ENCODE data around the gene CTNNA2.

CTNNA2 gene

DNA sequence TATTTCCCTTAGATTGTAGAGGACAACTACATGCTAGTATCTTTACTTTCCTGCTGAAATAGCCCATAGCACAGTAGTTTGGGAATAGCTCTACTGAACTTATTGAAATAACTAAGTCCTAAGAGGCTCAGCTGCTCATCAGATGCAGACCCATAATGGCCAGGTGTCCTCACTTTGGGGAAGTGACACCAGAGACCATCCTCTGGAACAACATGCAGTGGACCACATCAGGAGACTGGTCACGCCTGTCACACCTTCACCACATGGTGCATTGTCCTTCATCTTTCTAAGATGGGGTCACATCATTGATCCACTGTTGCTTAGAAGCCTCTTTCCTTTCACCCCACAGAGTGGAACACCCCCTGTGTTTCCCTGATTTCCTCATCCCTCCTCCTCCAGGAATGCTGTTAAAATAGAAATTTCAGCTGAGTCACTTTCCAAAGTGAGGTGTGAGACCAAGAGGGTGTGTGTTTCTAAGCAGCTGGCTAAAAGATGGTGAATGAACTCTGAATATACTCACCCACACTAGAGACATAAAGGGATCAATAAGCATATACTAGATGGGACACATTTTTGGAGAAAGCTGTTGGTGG is 1006.9 kb downstream of the CTNNA2 start:
- no peak for DNase-seq

DNA sequence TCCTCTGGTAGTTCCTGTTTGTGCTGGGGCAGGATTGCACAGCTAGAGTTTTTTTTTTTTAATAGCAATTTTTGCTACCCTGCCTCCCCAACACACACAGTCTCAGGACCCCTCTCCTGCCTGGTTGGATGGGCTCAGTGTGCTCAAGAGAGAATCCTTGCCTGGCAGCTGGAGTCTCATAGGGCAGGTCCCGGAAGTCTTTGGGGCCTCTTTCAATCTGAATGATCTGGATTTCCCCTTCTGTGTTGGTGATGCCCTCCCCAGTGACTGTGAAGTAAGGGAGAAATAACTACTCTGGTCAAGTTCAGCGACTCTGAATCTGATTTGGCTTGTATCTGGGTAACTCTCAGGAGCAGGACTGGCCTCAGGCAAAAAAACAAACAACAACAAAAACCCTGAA is 1012.3 kb downstream of the CTNNA2 start:
- DNase-seq = no peak

DNA sequence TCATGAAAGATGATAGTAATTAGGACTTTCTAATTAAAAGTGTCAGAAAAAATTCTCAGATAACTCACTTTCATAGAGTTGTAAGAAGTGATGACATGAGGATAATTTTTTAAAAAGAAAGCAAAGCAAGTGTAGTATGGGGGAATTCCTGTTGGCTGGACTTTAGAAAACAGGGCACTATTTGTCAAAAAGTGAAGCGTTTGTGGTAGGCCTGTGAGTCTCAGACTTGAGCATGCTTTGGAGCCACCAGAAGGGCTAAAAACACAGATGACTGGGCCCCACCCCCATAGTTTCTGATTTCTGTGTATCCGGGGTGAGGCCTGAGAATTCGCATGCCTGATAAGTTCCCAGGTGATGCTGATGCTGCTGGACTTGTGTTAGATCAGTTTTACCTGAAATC is 1014.3 kb downstream of the CTNNA2 start:
- no peak for DNase-seq

DNA sequence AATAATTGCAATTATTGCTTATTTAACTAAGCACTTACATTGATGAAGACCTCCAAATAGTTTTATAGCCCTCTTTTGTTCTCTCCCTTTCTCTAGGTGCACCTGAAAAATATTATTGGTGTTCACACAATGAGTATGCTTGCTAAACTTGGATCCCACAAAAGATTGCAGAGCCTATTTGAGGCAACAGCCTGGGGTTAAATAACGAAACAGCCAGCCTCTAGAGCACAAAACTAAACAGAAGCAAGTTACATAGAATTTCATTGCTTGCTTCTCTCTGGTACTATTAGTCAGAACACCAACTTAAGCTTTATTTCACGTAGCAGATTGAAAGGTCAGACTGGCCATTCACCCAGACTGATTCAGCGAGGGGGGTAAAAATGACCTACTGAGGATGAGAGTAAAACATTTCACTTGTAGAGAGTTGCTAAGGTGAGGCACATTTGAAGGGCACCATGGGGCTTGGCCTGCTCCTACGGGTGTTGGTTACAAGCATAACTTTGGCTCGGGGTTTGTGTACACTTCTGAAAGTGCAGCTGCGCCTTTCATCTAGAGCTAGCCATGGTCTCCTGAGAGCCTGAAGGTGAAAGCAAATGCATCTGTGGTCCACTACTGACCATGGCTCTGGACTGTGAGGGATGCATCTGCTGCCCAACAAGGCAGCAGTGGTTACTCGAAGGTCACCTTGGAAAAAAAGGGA is 1016.8 kb downstream of the CTNNA2 start:
- DNase-seq = no peak

DNA sequence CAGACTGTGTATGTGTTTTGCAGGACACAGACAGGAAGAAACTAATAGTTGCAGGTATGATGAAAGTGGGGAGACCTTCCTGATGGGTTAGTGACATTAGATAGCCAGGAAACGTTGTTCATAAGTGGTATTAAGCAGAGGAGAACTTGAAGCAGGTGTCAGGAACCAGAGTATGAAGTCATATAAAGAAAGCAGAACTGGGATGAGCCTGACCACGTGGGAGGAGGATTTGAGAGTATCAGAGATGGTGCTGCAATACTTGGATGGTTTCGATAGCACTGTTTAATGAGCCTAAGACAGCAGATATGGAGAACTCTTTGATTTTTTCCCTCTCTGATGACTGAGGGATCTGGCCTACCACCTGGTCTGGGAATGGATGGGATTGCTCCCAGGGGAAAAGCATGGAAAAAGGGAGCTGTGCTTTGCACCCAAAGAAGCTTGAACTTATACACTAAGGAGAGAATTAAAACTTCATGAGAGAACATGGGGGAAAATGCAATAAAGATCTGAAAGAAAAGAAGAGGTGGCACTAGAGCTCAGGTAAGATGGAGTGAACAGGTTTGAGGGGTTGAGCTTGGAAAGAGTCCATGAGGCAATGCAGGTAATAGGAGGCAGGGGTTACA is 1017.7 kb downstream of the CTNNA2 start:
- no peak for DNase-seq

DNA sequence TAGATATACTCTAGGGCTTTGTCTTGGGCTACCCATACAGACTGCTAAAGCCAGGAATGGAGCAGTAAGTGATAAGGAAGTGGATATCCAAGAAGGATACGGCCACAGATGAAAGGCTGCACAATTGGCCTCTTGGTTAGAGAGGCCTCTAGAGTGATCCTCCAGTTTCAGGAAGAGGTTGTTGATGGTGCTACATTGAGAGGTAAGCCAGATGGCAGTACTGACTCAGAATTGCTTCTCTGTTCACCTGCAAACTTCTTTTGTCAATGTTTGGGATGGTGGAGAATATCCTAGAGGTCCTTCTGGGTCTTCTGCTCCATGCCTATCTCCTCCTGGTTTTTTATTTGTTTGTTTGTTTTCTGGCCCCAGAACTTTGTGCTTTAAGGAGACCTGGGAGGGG is 1018.5 kb downstream of the CTNNA2 start:
- no peak for DNase-seq

DNA sequence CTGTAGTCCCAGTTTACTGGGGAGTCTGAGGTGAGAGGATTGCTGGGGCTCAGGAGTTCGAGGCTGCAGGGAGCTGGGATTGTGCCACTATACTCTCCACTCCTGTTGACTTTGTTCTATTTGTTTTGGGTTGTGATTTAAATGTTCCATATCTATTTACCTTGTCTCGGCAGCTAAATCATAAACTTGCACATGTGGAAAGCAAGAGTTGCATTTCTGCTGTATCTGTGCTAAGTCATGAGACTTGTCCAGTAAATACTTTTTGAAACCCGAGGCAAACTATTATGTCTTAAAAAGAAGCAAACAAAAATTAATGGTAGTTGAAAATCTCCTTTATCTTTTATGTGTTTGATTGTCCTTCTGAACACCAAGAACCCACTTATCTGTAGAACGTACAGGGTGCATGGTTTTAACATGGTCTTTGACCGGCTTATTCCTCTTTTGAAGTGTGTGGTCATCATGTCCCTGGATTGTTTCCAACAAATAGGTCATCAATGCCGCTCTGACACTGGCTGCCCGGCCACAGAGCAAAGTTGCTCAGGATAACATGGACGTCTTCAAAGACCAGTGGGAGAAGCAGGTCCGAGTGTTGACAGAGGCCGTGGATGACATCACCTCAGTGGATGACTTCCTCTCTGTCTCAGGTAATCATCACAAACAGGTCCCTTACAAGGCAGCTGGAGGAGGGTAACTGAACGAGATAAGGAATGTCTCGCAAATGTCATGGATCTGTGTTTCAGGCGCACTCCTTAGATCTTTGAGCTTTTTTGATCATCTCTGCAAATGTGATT is 1032.8 kb downstream of the CTNNA2 start:
- DNase-seq = no peak

DNA sequence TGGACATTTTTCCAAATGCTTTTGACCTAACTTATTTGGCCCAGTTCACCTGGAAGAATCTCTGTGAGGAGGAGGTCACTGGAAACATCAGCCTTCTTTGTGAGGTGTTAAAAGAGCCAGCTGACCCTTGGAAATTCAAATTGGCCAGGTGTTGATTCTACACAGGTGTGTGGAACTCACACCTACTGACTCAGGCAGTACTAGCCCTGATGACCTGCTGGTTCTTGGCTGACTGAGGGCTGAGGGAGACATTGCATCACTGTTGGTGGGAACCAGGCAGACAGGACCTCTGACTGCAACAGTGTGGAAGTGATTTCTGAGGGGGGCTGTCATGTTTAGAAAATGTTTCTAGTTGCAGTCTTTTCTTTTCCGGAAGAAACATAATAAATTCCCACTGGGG is 1033.9 kb downstream of the CTNNA2 start:
- DNase-seq = no peak

DNA sequence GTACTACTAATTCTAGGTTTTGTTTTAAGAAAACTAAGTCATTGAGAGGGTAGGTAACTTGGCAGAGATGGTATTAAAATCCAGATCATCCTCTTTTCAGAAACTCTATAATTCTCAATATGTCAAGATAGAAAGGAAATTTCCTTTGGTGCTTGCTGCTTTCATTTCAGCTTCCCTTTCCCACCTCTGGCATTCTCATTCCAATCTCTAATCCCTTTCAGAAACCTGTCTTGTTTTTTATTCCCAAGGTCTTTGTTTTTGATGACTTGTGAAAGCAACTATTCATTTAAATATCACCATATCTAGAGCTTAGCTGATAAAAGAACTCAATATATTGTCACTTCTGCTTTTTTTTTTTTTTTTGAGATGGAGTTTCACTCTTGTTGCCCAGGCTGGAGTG is 1034.5 kb downstream of the CTNNA2 start:
- no peak for DNase-seq

DNA sequence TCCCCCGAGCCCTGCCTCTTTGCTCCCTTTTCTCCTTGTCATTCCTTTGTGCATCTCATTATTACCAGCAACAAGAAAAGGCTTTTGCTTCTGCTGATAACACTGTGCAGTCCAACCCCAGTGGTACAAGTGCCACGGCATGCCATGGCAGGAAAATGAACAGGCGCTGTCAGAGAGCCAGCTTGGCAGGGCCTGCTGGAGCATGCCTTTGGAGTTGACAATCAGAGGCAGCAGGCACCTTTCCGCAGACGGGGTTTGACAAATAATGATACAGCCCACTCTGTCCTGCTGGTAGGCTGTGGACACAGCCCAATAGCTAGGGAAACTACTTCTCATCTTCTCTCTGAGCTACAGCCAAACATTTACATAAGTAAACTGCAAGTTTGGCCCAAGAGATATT is 1035.6 kb downstream of the CTNNA2 start:
- peak; percentile 54 to 78 for DNase-seq

DNA sequence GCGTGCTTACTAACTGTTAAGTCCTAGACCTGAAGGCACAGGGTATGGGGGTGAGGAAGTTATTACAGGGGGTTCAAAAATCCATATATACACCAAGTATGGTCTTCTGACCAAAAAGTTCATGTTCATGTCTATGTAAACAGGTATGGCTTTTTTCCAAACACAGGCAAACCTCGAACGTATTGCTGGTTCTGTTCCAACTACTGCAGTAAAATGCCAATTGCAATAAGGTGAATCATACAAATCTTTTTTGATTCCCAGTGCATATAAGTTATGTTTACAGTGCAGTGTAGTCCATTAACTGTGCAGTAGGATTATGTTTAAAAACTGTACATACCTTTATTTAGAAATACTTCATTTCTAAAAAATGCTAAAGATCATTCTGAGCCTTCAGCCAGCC is 1037.0 kb downstream of the CTNNA2 start:
- DNase-seq = no peak

DNA sequence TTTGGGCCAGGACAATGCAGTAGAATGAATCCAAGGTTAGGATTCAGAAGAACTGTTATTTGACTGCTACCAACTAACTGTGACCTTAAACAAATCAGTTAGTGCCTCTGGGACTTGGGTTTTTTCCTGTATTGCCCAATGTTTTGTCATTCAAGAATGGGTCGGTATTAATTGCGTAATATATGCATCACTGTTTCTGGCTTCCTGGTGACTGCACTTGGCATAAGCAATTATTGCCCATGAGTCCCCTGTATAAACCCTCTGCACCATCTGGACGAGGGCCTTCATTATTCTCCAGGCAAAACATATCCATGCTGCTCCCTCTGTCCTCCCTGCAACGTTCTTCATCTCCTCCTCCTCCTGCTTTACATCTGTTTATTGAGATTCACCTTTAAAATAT is 1047.5 kb downstream of the CTNNA2 start:
- DNase-seq = peak in 1 of 2 experiments; percentile 30

DNA sequence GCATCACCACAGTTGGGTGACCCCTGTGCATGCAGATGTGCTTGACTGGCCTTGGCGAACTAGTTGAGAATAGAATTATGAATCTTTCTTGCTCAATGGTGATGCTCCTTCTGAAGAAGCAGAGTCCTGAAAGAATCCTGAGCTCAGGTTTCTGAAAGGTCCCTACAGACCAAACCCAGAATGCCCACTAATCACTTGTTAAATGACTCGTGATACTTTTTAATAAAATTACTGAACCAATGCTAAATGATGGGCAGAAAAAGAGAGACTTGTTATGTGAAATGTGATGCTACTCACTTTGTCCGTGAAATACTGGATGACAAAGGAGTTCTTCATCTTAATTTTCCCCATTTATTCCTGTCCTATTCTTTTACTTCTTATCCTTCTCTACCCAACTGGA is 1055.2 kb downstream of the CTNNA2 start:
- no peak for DNase-seq

DNA sequence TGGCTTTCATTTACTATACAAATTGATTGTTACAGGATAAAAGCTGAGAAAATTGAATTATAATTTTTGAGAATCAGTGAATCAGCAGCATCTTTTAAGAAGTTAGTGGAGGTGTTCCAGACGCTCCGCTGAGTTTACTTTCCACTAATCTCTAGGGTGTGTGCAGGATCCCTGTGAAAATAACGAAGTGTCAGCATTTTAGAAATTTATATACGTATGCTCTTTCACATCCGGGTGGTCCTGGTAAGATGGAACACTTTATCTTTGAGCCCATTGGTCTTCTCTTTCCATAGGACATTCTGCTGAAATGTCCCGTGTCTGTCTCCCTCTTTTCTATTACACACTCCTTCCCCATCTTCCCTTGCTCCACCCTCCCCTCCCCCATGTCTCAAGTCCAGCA is 1060.3 kb downstream of the CTNNA2 start:
- no peak for DNase-seq

DNA sequence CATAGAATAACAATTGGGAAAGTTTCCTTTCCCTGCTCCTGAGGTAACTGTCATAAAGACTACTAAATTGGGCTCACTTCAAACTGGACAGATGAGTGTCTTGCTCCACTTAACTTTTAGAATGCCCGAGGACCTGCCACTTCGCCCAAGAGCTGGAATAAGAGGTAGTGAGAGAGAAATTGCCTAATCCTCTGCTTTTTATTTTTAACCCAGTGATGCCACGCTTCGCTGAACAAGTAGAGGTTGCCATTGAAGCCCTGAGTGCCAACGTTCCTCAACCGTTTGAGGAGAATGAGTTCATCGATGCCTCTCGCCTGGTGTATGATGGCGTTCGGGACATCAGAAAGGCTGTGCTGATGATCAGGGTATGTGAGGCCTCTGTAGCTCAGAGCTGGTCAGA is 1061.1 kb downstream of the CTNNA2 start:
- DNase-seq = no peak

DNA sequence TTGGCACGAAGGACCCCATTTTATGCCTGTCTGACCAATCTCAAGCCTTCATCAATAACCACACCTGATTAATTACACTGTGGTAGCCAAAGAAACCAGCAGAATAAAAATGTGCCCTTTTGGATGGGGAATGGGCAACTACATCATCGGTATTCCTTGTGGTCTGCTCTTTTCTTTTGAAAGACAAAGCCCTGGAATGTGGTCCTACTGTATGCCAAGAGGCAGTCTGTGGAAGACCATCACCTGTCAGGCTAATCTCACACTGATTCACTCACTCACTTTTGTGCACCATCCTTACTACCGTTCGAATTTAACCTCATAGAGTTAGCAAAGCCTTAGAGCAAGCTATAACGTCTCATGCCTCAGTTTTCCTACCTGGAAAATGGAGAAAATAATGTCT is 1066.9 kb downstream of the CTNNA2 start:
- DNase-seq = no peak

DNA sequence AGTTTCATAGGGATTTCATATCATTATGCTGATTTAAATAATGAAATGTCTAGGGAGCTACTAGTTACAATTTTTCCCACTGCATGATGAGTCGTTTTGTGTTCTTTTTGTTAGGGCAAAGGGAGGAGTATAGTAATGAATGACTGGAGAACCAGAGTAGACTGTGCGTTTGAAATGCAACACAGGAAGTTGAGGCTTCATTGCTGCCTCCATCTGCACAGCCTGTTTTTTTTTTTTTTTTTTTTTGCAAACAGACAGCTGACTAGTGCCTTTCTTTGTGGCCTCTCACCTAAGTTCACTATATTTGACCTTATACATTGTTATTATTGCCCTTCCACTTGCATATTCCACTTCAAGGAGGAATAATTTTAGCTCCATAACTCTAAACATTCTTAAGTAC is 1078.4 kb downstream of the CTNNA2 start:
- no peak for DNase-seq

DNA sequence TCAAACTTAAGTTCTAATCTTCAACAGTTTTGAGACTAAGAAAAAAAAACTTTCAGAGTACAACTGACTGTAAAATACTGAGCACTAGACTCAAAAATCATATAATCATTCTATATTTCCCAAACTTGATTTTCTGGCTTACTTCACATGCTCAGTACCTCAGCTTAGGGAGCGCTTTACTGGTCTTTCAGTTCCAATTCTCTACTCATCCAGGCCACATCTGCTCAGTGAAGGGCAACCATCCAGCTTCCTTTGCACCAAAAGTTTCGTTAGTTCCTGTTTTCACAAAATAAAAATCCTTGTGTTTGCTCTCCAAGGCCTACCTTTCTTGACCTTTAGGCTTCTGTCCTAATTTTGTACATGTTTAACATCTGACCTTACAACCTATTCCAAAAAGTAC is 1079.3 kb downstream of the CTNNA2 start:
- DNase-seq = no peak

DNA sequence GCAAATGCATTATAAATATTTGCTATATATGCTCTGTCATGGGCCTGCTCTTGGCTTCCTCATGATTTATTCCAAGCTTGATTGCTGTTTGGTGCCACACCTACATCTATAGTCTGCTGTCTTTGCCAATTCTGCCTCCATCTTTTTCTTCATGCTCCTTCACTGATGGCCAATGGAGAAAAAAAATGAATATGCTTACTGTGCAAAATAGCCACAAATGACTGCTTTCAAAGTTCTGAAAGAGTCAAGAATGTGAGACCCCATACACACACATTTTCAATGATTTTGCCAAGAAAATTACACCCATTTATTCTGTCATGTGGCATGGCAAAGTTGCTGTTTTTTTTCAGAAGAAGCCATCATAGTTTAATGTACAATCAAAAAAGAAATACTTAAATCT is 1097.3 kb downstream of the CTNNA2 start:
- DNase-seq = no peak

DNA sequence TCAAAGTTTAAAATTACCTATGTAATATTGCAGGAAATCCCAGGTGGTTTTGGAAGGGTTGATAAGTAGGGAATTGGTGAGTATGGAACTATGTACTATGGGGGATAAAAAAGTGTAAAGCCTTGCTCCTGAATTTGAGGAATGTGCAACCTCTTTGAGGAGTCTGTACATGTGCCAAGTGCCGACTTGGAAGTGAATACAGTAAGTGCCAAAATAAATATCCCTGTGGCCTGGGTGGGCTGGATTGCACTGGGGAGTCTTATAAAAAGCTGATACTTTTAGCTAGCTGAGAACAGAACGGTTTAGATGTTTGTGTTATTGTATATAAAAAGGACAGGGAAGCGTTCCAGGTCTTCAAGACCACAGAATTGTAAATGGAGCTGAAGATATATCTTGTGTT is 1108.8 kb downstream of the CTNNA2 start:
- DNase-seq = no peak

DNA sequence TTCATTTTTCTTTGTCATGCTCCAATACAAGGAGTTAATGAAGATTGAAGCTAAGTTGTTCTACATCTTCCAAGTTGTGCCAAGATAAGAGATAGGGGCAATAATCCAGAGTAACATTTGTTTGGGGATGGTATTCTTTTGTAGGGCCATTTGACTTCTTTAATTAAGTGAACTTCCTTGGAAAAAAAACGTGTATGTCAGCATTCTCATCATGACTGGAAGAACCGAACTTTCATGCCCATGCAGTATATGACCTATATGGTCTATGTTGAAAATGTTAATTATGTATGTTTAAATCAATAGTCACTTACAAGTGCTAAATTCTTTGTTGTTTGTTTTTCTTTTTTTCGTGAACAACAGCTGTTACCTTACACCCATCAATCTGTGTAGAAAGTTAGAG is 1111.2 kb downstream of the CTNNA2 start:
- DNase-seq = no peak

DNA sequence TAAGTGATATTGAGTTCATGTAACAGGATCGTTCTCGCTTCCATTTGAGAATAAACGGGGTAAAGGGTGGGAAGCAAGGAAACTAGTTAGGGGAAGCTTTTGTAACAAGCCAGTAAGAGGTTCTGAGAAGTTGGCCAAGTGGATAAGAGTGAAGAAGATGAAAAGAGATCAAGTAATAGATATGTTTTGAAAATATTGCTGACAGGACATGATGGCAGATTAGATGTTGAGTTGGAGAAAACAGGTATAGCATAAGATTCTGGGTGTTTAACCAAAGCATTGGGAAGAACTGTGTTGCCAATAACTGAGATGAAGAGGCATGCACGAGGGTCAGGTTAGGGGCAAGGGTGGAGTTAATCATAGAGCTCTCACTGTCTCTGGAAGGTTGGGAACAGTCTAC is 1121.7 kb downstream of the CTNNA2 start:
- DNase-seq = no peak

DNA sequence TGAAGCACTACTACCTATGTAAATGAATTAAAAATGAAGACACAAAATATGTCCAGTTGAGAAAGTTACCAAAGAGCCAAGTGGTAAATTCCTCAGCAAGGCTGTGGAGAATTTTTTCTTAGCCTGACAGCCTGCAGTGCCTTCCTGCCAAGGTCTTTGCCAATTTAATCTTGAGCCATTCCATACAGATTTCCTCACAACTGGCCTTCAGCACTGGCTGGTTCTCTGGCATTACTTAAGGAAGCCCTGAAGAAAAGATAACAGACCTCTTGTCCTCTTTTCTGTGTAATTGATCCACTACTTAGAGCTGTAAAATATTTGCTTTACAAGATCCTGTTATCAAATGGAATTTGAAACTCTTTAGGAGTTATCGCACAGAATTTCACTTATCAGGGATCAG is 1125.9 kb downstream of the CTNNA2 start:
- no peak for DNase-seq

DNA sequence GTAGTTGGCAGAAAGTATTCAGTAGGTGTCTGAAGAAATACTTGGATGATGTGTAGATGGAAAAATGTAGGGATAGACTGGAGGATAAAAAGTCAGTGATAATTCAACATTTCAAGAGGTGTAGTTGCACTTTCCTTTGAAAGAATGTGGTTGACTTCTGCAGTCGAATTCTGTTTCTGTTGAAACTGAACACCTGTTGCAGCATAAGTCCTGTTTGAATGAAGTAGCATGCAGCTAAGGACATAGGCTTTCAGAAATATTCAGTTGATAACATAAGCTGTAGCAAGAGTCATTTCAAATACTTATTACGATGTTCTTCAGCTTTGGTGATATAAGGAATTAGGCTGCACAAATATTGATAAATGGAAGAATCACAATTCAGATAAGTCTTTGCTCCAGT is 1129.6 kb downstream of the CTNNA2 start:
- DNase-seq = no peak

Measured in NCI-H526 (cell line).